HAP-1 (cell line): ENCODE data around the gene CIAPIN1.
A peak's percentile ranks its signal among the peaks of the same experiment; 100 is the strongest.
"Not testable (repeated sequence)": the region's sequence is repeated elsewhere in the genome, so short reads cannot be mapped to it uniquely, and the experiment has no call there.

ENCODE experiments used
- DNase-seq, 2 experiments: peaks; one replicate each; pipeline ENCODE4 v3.0.0-alpha.2; 2016 to 2020; ENCODE audit warnings: low spot score in 2 of 2
- H3K27me3 ChIP-seq: fragments of 250-450 bp; sonication (Bioruptor Pico); 2 replicates; pipeline ENCODE4 v1.5.1; 2020; ENCODE audit warnings: low read depth, mild to moderate bottlenecking, moderate library complexity
- H3K36me3 ChIP-seq: fragments of 250-450 bp; sonication (Bioruptor Pico); replicated peaks from 2 replicates; pipeline ENCODE4 v1.5.1; 2020; ENCODE audit warnings: mild to moderate bottlenecking
- H3K4me1 ChIP-seq: fragments of 250-450 bp; sonication (Bioruptor Pico); 2 replicates; pipeline ENCODE4 v1.5.1; 2020; ENCODE audit warnings: mild to moderate bottlenecking
- H3K4me3 ChIP-seq: fragments of 250-450 bp; sonication (Bioruptor Pico); 2 replicates; pipeline ENCODE4 v1.5.1; 2020; ENCODE audit warnings: mild to moderate bottlenecking, moderate library complexity
- H3K9me3 ChIP-seq: fragments of 250-450 bp; sonication (Bioruptor Pico); 2 replicates; pipeline ENCODE4 v1.5.1; 2020; ENCODE audit warnings: mild to moderate bottlenecking, moderate library complexity
- in situ Hi-C: fragments of 300-500 bp; cut with MboI; formaldehyde crosslinking; loops from 3 replicates; pipeline ENCODE4 v1.14.3; 2020; ENCODE audit warnings: low sequenced_read_pairs, inconsistent platforms, mixed read lengths

CIAPIN1 gene

GRCh38 chr16:57440551-57440950, 6.6 kb downstream of the CIAPIN1 start:
- H3K4me3 ChIP-seq, H3K4me1 ChIP-seq, DNase-seq, H3K27me3 ChIP-seq, in situ Hi-C loops, H3K9me3 ChIP-seq: not testable (repeated sequence)
- H3K36me3 ChIP-seq, result peaks cover 43% of the 10 kb centered on the region

- H3K36me3 ChIP-seq, result peaks cover 48% of the 10 kb centered on the region
- H3K9me3 ChIP-seq, H3K4me1 ChIP-seq, in situ Hi-C loops, H3K27me3 ChIP-seq, DNase-seq, H3K4me3 ChIP-seq: not testable (repeated sequence)
Observed at GRCh38 chr16:57439947-57440346, 7.2 kb downstream of the CIAPIN1 start.

- in situ Hi-C loops, result no loop called here
- no peaks in the 10 kb centered on the region; the same call in 1 of the 2 replicates for H3K9me3 ChIP-seq
- H3K36me3 ChIP-seq, result peaks cover 81% of the 10 kb centered on the region
- no peak for DNase-seq
- no peaks in the 10 kb centered on the region for H3K27me3 ChIP-seq
- no peak overlapping the region for H3K4me3 ChIP-seq
- H3K4me1 ChIP-seq, result no peaks in the 10 kb centered on the region
Observed at GRCh38 chr16:57435838-57436237, 11.3 kb downstream of the CIAPIN1 start.

GRCh38 chr16:57434003-57434402, 13.2 kb downstream of the CIAPIN1 start:
- Histone ChIP-seq H3K4me1 (no peaks in the 10 kb centered on the region), H3K36me3 (peaks cover 78% of the 10 kb centered on the region), H3K4me3 (no peak overlapping the region), H3K9me3 (no peaks in the 10 kb centered on the region), H3K27me3 (no peaks in the 10 kb centered on the region)
- no peak for DNase-seq
- in situ Hi-C loops, result no loop called here

GRCh38 chr16:57432989-57433388, 14.2 kb downstream of the CIAPIN1 start:
- DNase-seq, result no peak
- H3K36me3 ChIP-seq, result peaks cover 78% of the 10 kb centered on the region
- in situ Hi-C loops, result no loop called here

GRCh38 chr16:57432505-57432904, 14.7 kb downstream of the CIAPIN1 start:
- in situ Hi-C loops, result no loop called here
- no peaks in the 10 kb centered on the region for H3K9me3 ChIP-seq
- no peaks in the 10 kb centered on the region for H3K27me3 ChIP-seq
- no peaks in the 10 kb centered on the region for H3K4me1 ChIP-seq
- DNase-seq, result no peak
- no peak overlapping the region for H3K4me3 ChIP-seq
- H3K36me3 ChIP-seq, result peaks cover 83% of the 10 kb centered on the region

More at GRCh38 chr16:57432989-57433388, 14.2 kb downstream of the CIAPIN1 start:
- Histone ChIP-seq H3K27me3 (no peaks in the 10 kb centered on the region), H3K4me1 (no peaks in the 10 kb centered on the region), H3K4me3 (no peak overlapping the region), H3K9me3 (no peaks in the 10 kb centered on the region)

- in situ Hi-C loops, result no loop called here
- peaks cover 78% of the 10 kb centered on the region for H3K36me3 ChIP-seq
- DNase-seq, result no peak
- H3K4me3 ChIP-seq, result no peak overlapping the region
- no peaks in the 10 kb centered on the region for H3K27me3 ChIP-seq
- no peaks in the 10 kb centered on the region for H3K4me1 ChIP-seq
- no peaks in the 10 kb centered on the region for H3K9me3 ChIP-seq
Observed at GRCh38 chr16:57430955-57431354, 16.2 kb downstream of the CIAPIN1 start.

GRCh38 chr16:57427824-57428223, 19.4 kb downstream of the CIAPIN1 start:
- Histone ChIP-seq H3K27me3 (no peaks in the 10 kb centered on the region), H3K4me3 (no peak overlapping the region), H3K4me1 (no peaks in the 10 kb centered on the region), H3K9me3 (no peaks in the 10 kb centered on the region), H3K36me3 (peaks cover 48% of the 10 kb centered on the region)
- DNase-seq, result no peak
- in situ Hi-C loops, result no loop called here

- in situ Hi-C loops, result no loop called here
- Histone ChIP-seq H3K9me3 (no peaks in the 10 kb centered on the region), H3K36me3 (peaks cover 43% of the 10 kb centered on the region), H3K4me3 (no peak overlapping the region), H3K27me3 (no peaks in the 10 kb centered on the region), H3K4me1 (no peaks in the 10 kb centered on the region)
- DNase-seq, result no peak
Observed at GRCh38 chr16:57427307-57427706, 19.9 kb downstream of the CIAPIN1 start.

GRCh38 chr16:57426356-57426755, 20.8 kb downstream of the CIAPIN1 start:
- Histone ChIP-seq H3K27me3 (no peaks in the 10 kb centered on the region), H3K36me3 (peaks cover 36% of the 10 kb centered on the region), H3K4me1 (no peaks in the 10 kb centered on the region; the same call in 1 of the 2 replicates), H3K9me3 (no peaks in the 10 kb centered on the region), H3K4me3 (no peak overlapping the region)
- DNase-seq, result no peak
- in situ Hi-C loops, result no loop called here

GRCh38 chr16:57424583-57424982, 22.6 kb downstream of the CIAPIN1 start:
- in situ Hi-C loops, result no loop called here
- Histone ChIP-seq H3K9me3 (no peaks in the 10 kb centered on the region), H3K27me3 (no peaks in the 10 kb centered on the region), H3K36me3 (peaks cover 20% of the 10 kb centered on the region), H3K4me3 (no peak overlapping the region), H3K4me1 (no peaks in the 10 kb centered on the region; the same call in 1 of the 2 replicates)
- no peak for DNase-seq

GRCh38 chr16:57423152-57423551, 24.0 kb downstream of the CIAPIN1 start:
- Histone ChIP-seq H3K4me3 (no peak overlapping the region), H3K9me3 (no peaks in the 10 kb centered on the region), H3K4me1 (no peaks in the 10 kb centered on the region; the same call in 1 of the 2 replicates), H3K36me3 (peaks cover 10% of the 10 kb centered on the region), H3K27me3 (no peaks in the 10 kb centered on the region)
- no peak for DNase-seq
- in situ Hi-C loops, result no loop called here

GRCh38 chr16:57422026-57422944, 24.9 kb downstream of the CIAPIN1 start:
- H3K4me3 ChIP-seq, result no peak overlapping the region
- peak; percentile 59 to 77 for DNase-seq
- H3K4me1 ChIP-seq, result peaks cover 2% of the 10 kb centered on the region
- in situ Hi-C loops, result no loop called here
- peaks cover 2% of the 10 kb centered on the region; the same call in 1 of the 2 replicates for H3K36me3 ChIP-seq
- no peaks in the 10 kb centered on the region for H3K27me3 ChIP-seq
- H3K9me3 ChIP-seq, result no peaks in the 10 kb centered on the region

- Histone ChIP-seq H3K36me3 (no peaks in the 10 kb centered on the region), H3K4me1 (peaks cover 8% of the 10 kb centered on the region), H3K4me3 (no peak overlapping the region), H3K9me3 (no peaks in the 10 kb centered on the region), H3K27me3 (no peaks in the 10 kb centered on the region)
- DNase-seq, result no peak
- in situ Hi-C loops, result loop anchor here (5.0 to 10.0 kb wide), 2 partner anchors 117 to 335 kb away; no protein-coding TSS in a partner anchor
Observed at GRCh38 chr16:57419506-57419905, 27.7 kb downstream of the CIAPIN1 start.
